ENCODE measurements around the gene IL12RB1.

GRCh38 chr19:18060472-18060871 lies 26.3 kb downstream of the IL12RB1 start:
- no peak for TF ChIP-seq RAD21 (conservative IDR thresholded peaks at IDR 0.05 in 1 of 2, IDR thresholded peaks at IDR 0.05 in 1 of 2)
- TF ChIP-seq CEBPB (IDR thresholded peaks at IDR 0.05) = no peak
- no peak for TF ChIP-seq CTCF (IDR thresholded peaks at IDR 0.05)
- TF ChIP-seq POLR2A (IDR thresholded peaks at IDR 0.05; ENCODE audit: low read length) = no peak
- no peak for TF ChIP-seq PBX3 (IDR thresholded peaks at IDR 0.05)
- no peak for TF ChIP-seq PHF8 (IDR thresholded peaks at IDR 0.05; ENCODE audit: borderline replicate concordance, low read depth)
- TF ChIP-seq MAX (IDR thresholded peaks at IDR 0.05) = no peak
- no peak for TF ChIP-seq EP300 (IDR thresholded peaks at IDR 0.05)
- TF ChIP-seq CHD2 (IDR thresholded peaks at IDR 0.05; ENCODE audit: low read length, partially characterized antibody) = no peak
- TF ChIP-seq GATA3 (IDR thresholded peaks at IDR 0.05; ENCODE audit: borderline replicate concordance) = no peak
- TF ChIP-seq RFX5 (IDR thresholded peaks at IDR 0.05) = no peak
- no peak for TF ChIP-seq SMC3 (IDR thresholded peaks at IDR 0.05)

All from A549 (cell line).